GM18520 (cell line): ENCODE data around the gene MYBPC1.
"Not testable (repeated sequence)": the region's sequence is repeated elsewhere in the genome, so short reads cannot be mapped to it uniquely, and the experiment has no call there.

Experiments
- ATAC-seq: cut with Tn5 transposase; IDR thresholded peaks from one replicate; pipeline ENCODE4 v1.9.1; 2021; ENCODE audit not compliant: unreplicated experiment

MYBPC1 gene

GRCh38 chr12:101732318-101732717 is 137.5 kb downstream of the MYBPC1 start:
- no peak for ATAC-seq

- no peak for ATAC-seq
Measured at GRCh38 chr12:101733166-101733565, 138.4 kb downstream of the MYBPC1 start.

GRCh38 chr12:101734482-101734881 is 139.7 kb downstream of the MYBPC1 start:
- ATAC-seq: not testable (repeated sequence)
